Fibroblast of lung (primary cell): ENCODE measurements around the gene NXPH4.

Source experiments
- EZH2 ChIP-seq: IDR thresholded peaks from 2 replicates; pipeline ENCODE4 v1.5.1; 2012; ENCODE audit warnings: low read length, control low read depth, mild to moderate bottlenecking; ENCODE audit errors: missing control alignments
- TF ChIP-seq, protein P1 (sequence below), 2 donors: IDR thresholded peaks in 1 of 2; conservative IDR thresholded peaks in 1 of 2; 1 replicate in 1 of 2; 2 replicates in 1 of 2; pipeline ENCODE4 v1.5.1; 2011 to 2012; ENCODE audit warnings: low read length in 2 of 2, control low read depth in 1 of 2, inconsistent platforms in 1 of 2, low read depth in 1 of 2, mild to moderate bottlenecking in 1 of 2

- TF ChIP-seq, protein P1, sequence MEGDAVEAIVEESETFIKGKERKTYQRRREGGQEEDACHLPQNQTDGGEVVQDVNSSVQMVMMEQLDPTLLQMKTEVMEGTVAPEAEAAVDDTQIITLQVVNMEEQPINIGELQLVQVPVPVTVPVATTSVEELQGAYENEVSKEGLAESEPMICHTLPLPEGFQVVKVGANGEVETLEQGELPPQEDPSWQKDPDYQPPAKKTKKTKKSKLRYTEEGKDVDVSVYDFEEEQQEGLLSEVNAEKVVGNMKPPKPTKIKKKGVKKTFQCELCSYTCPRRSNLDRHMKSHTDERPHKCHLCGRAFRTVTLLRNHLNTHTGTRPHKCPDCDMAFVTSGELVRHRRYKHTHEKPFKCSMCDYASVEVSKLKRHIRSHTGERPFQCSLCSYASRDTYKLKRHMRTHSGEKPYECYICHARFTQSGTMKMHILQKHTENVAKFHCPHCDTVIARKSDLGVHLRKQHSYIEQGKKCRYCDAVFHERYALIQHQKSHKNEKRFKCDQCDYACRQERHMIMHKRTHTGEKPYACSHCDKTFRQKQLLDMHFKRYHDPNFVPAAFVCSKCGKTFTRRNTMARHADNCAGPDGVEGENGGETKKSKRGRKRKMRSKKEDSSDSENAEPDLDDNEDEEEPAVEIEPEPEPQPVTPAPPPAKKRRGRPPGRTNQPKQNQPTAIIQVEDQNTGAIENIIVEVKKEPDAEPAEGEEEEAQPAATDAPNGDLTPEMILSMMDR (conservative IDR thresholded peaks at IDR 0.05 in 1 of 2, IDR thresholded peaks at IDR 0.05 in 1 of 2; ENCODE audit: low read depth in 1 of 2, low read length in 2 of 2), result no peak
- no peak for TF ChIP-seq EZH2
Measured at GRCh38 chr12:57203791-57204190, 12.8 kb upstream of the NXPH4 start.
